ENCODE data around the gene TOPBP1.

- TF ChIP-seq RAD21 (IDR thresholded peaks at IDR 0.05; ENCODE audit: low read length) (no peak), CTCF (conservative IDR thresholded peaks at IDR 0.05; ENCODE audit: low read depth, low read length) (no peak), MAZ (IDR thresholded peaks at IDR 0.05; ENCODE audit: borderline replicate concordance, low read depth, low read length) (no peak), CHD1 (IDR thresholded peaks at IDR 0.05; ENCODE audit: low read depth, low read length) (no peak), FOS (IDR thresholded peaks at IDR 0.05; ENCODE audit: low read depth, low read length) (no peak), POLR2A (IDR thresholded peaks at IDR 0.05; ENCODE audit: low read depth, low read length) (no peak), BHLHE40 (IDR thresholded peaks at IDR 0.05; ENCODE audit: low read depth, low read length) (no peak), MAFK (IDR thresholded peaks at IDR 0.05; ENCODE audit: low read depth, low read length) (no peak)
These were observed 12.7 kb upstream of the TOPBP1 start for GRCh38 chr3:133674290-133674919.
